Bronchial epithelial cell (primary cell): ENCODE results near the gene PBX1. TPM values are rescaled to one million over a fixed set of nuclear protein-coding genes. Genes with fewer than 3 reads are reported as not detected.
A peak's percentile ranks its signal among the peaks of the same experiment; 100 is the strongest.

Experiments
- DNase-seq: peaks from one replicate; pipeline ENCODE4 v3.0.0-alpha.2; 2010; ENCODE audit warnings: low read depth
- FAIRE-seq: peaks from 2 replicates; lab custom pipeline; 2011; peaks lifted over from hg19 to GRCh38; lab: Jason Lieb, UNC
- H3K27me3 ChIP-seq: 2 replicates; pipeline ENCODE4 v1.5.1; 2011; ENCODE audit warnings: low read length; ENCODE audit not compliant: control insufficient read depth, insufficient read depth
- H3K36me3 ChIP-seq: 2 replicates; pipeline ENCODE4 v1.5.1; 2011; ENCODE audit warnings: low read length; ENCODE audit not compliant: control insufficient read depth, insufficient read depth
- H3K4me3 ChIP-seq: 2 replicates; pipeline ENCODE4 v1.5.1; 2011; ENCODE audit warnings: mild to moderate bottlenecking, low read depth, low read length, control low read depth
- CTCF ChIP-seq: IDR thresholded peaks from 2 replicates; pipeline ENCODE4 v1.5.1; 2011; ENCODE audit warnings: mild to moderate bottlenecking, moderate library complexity, low read length, control low read depth, inconsistent platforms; ENCODE audit not compliant: insufficient read depth, severe bottlenecking
- total RNA-seq: library from RNA; depleted of rRNA; stranded (reverse); fragments of >200 nt; gene quantifications from 2 replicates; pipeline ENCODE4 v1.2.1, GENCODE V29; 2014

Gene PBX1
- total RNA-seq, 1 donor from 2014 or later, result 3.2 TPM

GRCh38 chr1:164774819-164775654, 216.1 kb downstream of the PBX1 start:
- Histone ChIP-seq H3K4me3 (no peak overlapping the region), H3K36me3 (no peaks in the 10 kb centered on the region), H3K27me3 (no peaks in the 10 kb centered on the region)
- FAIRE-seq (no peak), DNase-seq (no peak)
- no peak for TF ChIP-seq CTCF

- FAIRE-seq (no peak), DNase-seq (no peak)
- TF ChIP-seq CTCF, result no peak
- no peaks in the 10 kb centered on the region for H3K36me3 ChIP-seq
- H3K4me3 ChIP-seq, result no peak overlapping the region
- no peaks in the 10 kb centered on the region for H3K27me3 ChIP-seq
Measured at GRCh38 chr1:164777518-164777917, 218.5 kb downstream of the PBX1 start.

GRCh38 chr1:164779376-164779775, 220.4 kb downstream of the PBX1 start:
- TF ChIP-seq CTCF, result no peak
- Histone ChIP-seq H3K36me3 (no peaks in the 10 kb centered on the region), H3K4me3 (no peak overlapping the region), H3K27me3 (no peaks in the 10 kb centered on the region)
- no peak for FAIRE-seq
- DNase-seq, result no peak

GRCh38 chr1:164780111-164780812, 221.3 kb downstream of the PBX1 start:
- no peak for TF ChIP-seq CTCF
- Histone ChIP-seq H3K36me3 (no peaks in the 10 kb centered on the region), H3K27me3 (no peaks in the 10 kb centered on the region), H3K4me3 (no peak overlapping the region)
- FAIRE-seq (no peak), DNase-seq (no peak)

- H3K36me3 ChIP-seq, result no peaks in the 10 kb centered on the region
- FAIRE-seq (no peak), DNase-seq (peak; percentile 83)
- H3K4me3 ChIP-seq, result no peak overlapping the region
- H3K27me3 ChIP-seq, result no peaks in the 10 kb centered on the region
- no peak for TF ChIP-seq CTCF
Measured at GRCh38 chr1:164780863-164781262, 221.9 kb downstream of the PBX1 start.
